Measurements from ENCODE around the gene ERICH3. TPM values are rescaled to one million over a fixed set of nuclear protein-coding genes. Genes with fewer than 3 reads are reported as not detected.

The ERICH3 gene
- total RNA-seq, 1 experiment from 2014 or later, result not detected

- Histone ChIP-seq H3K9ac (ENCODE audit: extremely low read depth, insufficient read length, low read length) (no peak overlapping the region), H3K56ac (ENCODE audit: insufficient read length, low read depth, low read length) (no peak overlapping the region), H4K91ac (ENCODE audit: insufficient read length, low read depth, low read length) (no peak overlapping the region), H3K9me3 (ENCODE audit: control insufficient read depth, low read depth, low read length) (no peaks in the 10 kb centered on the region), H2BK15ac (ENCODE audit: low read depth, low read length) (no peak overlapping the region), H3K23me2 (ENCODE audit: insufficient read length, low read depth, low read length, poor library complexity, severe bottlenecking) (no peaks in the 10 kb centered on the region), H2AFZ (ENCODE audit: low read length) (no peak overlapping the region), H3K18ac (ENCODE audit: insufficient read length, low read depth, low read length) (no peak overlapping the region), H3K23ac (ENCODE audit: insufficient read length, low read depth, low read length) (no peak overlapping the region), H2AK5ac (ENCODE audit: insufficient read length, low read length) (no peak overlapping the region), H2BK120ac (ENCODE audit: low read depth, low read length, poor library complexity, severe bottlenecking) (no peak overlapping the region), H3T11ph (ENCODE audit: low read length) (no peak overlapping the region), H2BK12ac (ENCODE audit: insufficient read length, low read depth, low read length) (no peak overlapping the region), H3K4me1 (ENCODE audit: insufficient read depth, low read length) (no peaks in the 10 kb centered on the region), H3K4me2 (ENCODE audit: insufficient read depth, insufficient read length, low read length) (no peak overlapping the region), H2BK20ac (ENCODE audit: low read depth, low read length, poor library complexity, severe bottlenecking) (no peak overlapping the region), H3K27ac (ENCODE audit: insufficient read length, low read depth, low read length) (no peak overlapping the region), H4K5ac (ENCODE audit: insufficient read length, low read depth, low read length) (no peak overlapping the region), H3K14ac (ENCODE audit: insufficient read depth, low read length) (no peak overlapping the region), H4K20me1 (ENCODE audit: control insufficient read depth, insufficient read depth, insufficient read length) (no peaks in the 10 kb centered on the region), H4K8ac (replicated peaks; ENCODE audit: insufficient read length, low read depth, low read length) (no peak overlapping the region), H3K4ac (ENCODE audit: low read depth, low read length) (no peak overlapping the region), H3K79me1 (ENCODE audit: insufficient read depth, low read depth, low read length, poor library complexity, severe bottlenecking) (no peaks in the 10 kb centered on the region), H3K79me2 (ENCODE audit: insufficient read depth, low read length) (no peaks in the 10 kb centered on the region), H2BK5ac (ENCODE audit: insufficient read length, low read length) (no peak overlapping the region), H3K27me3 (ENCODE audit: insufficient read depth, low read length) (no peaks in the 10 kb centered on the region)
- no peak for TF ChIP-seq CTCF (conservative IDR thresholded peaks at IDR 0.05)
- Mint-ChIP-seq H3K4me1 (no peaks in the 10 kb centered on the region), H3K27me3 (ENCODE audit: low read depth) (no peaks in the 10 kb centered on the region), H3K27ac (no peak overlapping the region), H3K4me3 (no peak overlapping the region), H3K9me3 (no peaks in the 10 kb centered on the region), H3K36me3 (ENCODE audit: insufficient read depth in 1 of 3, low read depth in 3 of 3) (no peaks in the 10 kb centered on the region)
- WGBS (ENCODE audit: extremely low coverage, insufficient read length, low lambda C conversion rate), result no CpG with 5 or more reads among the region's 2 CpGs
- no peak for DNase-seq
These were observed 81.6 kb downstream of the ERICH3 start for GRCh38 chr1:74591949-74592348.

All from H9 (cell line).